CD4-positive, alpha-beta T cell treated with Interleukin-15 for 1 hour (primary cell): ENCODE data around the gene CEP131.
A peak's percentile ranks its signal among the peaks of the same experiment; 100 is the strongest.
"Not testable (repeated sequence)": the region's sequence is repeated elsewhere in the genome, so short reads cannot be mapped to it uniquely, and the experiment has no call there.

Experiments
- DNase-seq: peaks from one replicate; pipeline ENCODE4 v3.0.0-alpha.2; 2020

CEP131 gene

GRCh38 chr17:81238490-81238814 lies 15.7 kb upstream of the CEP131 start:
- no peak for DNase-seq

- no peak for DNase-seq
Observed at GRCh38 chr17:81237591-81238489, 15.1 kb upstream of the CEP131 start.

GRCh38 chr17:81236784-81237183 lies 14.0 kb upstream of the CEP131 start:
- no peak for DNase-seq

GRCh38 chr17:81235822-81236740 lies 13.3 kb upstream of the CEP131 start:
- no peak for DNase-seq

GRCh38 chr17:81234940-81235821 lies 12.4 kb upstream of the CEP131 start:
- DNase-seq: no peak

GRCh38 chr17:81234506-81234855 lies 11.7 kb upstream of the CEP131 start:
- no peak for DNase-seq

- no peak for DNase-seq
Observed at GRCh38 chr17:81233811-81234505, 11.2 kb upstream of the CEP131 start.

GRCh38 chr17:81233316-81233715 lies 10.6 kb upstream of the CEP131 start:
- DNase-seq: no peak

- no peak for DNase-seq
Observed at GRCh38 chr17:81232616-81233241, 10.0 kb upstream of the CEP131 start.

GRCh38 chr17:81231766-81232581 lies 9.2 kb upstream of the CEP131 start:
- no peak for DNase-seq

- DNase-seq: no peak
Observed at GRCh38 chr17:81231121-81231645, 8.4 kb upstream of the CEP131 start.

- DNase-seq: no peak
Observed at GRCh38 chr17:81230043-81230820, 7.5 kb upstream of the CEP131 start.

- DNase-seq: no peak
Observed at GRCh38 chr17:81229666-81229920, 6.8 kb upstream of the CEP131 start.

- DNase-seq: no peak
Observed at GRCh38 chr17:81228834-81229665, 6.3 kb upstream of the CEP131 start.

GRCh38 chr17:81228420-81228819 lies 5.7 kb upstream of the CEP131 start:
- DNase-seq: peak; percentile 27

- not testable (repeated sequence) for DNase-seq
Observed at GRCh38 chr17:81227630-81228029, 4.9 kb upstream of the CEP131 start.

- no peak for DNase-seq
Observed at GRCh38 chr17:81223762-81224130, 981 bp upstream of the CEP131 start.

- DNase-seq: no peak
Observed at GRCh38 chr17:81222620-81222905, 202 bp downstream of the CEP131 start.

- no peak for DNase-seq
Observed at GRCh38 chr17:81221842-81222619, 734 bp downstream of the CEP131 start.
